ENCODE data around the gene RAB17. TPM values are rescaled to one million over a fixed set of nuclear protein-coding genes. Genes with fewer than 3 reads are reported as not detected.

Gene RAB17
- total RNA-seq, 2 donors from 2014 or later, result not detected

DNA sequence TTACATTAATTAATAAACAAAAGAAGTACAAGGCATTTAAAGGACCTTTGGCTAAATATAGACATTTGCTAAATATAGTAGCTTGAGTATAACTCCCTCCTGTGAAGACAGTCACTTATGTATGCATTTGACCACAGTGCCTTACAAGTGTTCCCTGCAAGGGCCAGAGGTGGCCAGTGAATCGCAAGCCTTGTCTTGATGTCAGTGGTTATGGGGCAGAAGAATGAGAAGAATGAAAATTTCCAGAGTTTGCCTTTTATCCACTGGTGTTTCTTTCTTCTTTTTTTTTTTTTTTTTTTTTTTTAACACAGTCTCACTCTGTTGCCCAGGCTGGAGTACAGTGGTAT lies 38.6 kb upstream of the RAB17 start:
- Mint-ChIP-seq H3K27ac (no peak overlapping the region), H3K36me3 (no peaks in the 10 kb centered on the region), H3K27me3 (peaks cover 28 to 35% of the 10 kb centered on the region in 2 donors), H3K4me3 (no peak overlapping the region), H3K9me3 (no peaks in the 10 kb centered on the region), H3K4me1 (ENCODE audit: low read depth in 2 of 2) (peaks cover 0 to 20% of the 10 kb centered on the region in 2 donors)
- DNase-seq (ENCODE audit: low spot score) (no peak), ATAC-seq (no peak)

- no peak for ATAC-seq
- no peaks in the 10 kb centered on the region for H3K36me3 Mint-ChIP-seq
These were observed 38.0 kb upstream of the RAB17 start for GRCh38 chr2:237628247-237629187.

DNA sequence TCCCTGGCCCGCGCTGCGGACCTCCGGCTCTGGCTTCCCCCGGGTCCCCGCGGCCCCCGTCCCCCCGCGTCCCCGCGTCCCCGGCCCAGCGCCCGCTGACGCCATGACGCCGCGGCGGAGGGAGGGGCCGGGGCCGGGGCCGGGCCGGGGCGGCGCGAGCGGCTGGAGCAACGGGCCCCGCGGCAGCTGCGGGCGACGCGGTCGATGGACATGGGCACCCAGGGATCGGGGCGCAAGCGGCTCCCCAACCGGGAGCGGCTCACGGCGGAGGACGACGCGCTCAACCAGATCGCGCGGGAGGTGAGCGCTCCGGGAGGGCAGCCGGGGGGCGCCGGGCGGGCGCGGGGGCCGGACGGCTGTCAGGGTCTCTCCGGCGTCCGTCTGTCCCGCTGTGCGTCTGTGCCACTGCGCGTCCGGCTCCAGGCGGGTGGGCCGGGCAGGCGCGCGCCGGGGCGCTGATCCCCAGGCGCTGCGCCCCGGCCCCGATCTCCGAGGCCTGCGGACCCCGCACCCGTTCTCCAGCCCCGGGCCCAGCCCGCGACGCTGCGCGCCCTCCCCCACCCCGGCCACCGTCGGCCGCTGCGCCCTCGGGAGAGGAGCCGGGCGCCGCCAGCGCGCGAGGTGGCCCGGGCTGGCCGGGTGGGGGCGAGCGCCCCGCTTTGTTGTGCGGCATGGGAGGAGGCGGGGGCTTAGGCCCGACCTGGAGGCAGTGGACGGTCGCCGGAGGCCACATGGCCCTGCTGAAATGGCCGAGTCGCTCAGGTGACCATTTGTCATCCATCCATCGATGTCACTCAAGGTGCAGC lies 37.1 kb upstream of the RAB17 start, which contains the start of gene LRRFIP1:
Gene LRRFIP1, plus strand, starts transcription at position 147 of the 806 bp plus-strand sequence. Its CDS starts 58 bp downstream, at position 205.
- peaks cover 28 to 38% of the 10 kb centered on the region in 2 donors for H3K27me3 Mint-ChIP-seq
- H3K9me3 Mint-ChIP-seq, result no peaks in the 10 kb centered on the region
- peaks cover 0 to 20% of the 10 kb centered on the region in 2 donors for H3K4me1 Mint-ChIP-seq (ENCODE audit: low read depth in 2 of 2)

More at GRCh38 chr2:237628247-237629187, 38.0 kb upstream of the RAB17 start:
- no peak for DNase-seq (ENCODE audit: low spot score)
- Mint-ChIP-seq H3K27ac (no peak overlapping the region), H3K4me3 (peak overlapping the region; percentile 66), H3K9me3 (no peaks in the 10 kb centered on the region), H3K4me1 (ENCODE audit: low read depth in 2 of 2) (peaks cover 0 to 20% of the 10 kb centered on the region in 2 donors), H3K27me3 (peaks cover 28 to 35% of the 10 kb centered on the region in 2 donors)

DNA sequence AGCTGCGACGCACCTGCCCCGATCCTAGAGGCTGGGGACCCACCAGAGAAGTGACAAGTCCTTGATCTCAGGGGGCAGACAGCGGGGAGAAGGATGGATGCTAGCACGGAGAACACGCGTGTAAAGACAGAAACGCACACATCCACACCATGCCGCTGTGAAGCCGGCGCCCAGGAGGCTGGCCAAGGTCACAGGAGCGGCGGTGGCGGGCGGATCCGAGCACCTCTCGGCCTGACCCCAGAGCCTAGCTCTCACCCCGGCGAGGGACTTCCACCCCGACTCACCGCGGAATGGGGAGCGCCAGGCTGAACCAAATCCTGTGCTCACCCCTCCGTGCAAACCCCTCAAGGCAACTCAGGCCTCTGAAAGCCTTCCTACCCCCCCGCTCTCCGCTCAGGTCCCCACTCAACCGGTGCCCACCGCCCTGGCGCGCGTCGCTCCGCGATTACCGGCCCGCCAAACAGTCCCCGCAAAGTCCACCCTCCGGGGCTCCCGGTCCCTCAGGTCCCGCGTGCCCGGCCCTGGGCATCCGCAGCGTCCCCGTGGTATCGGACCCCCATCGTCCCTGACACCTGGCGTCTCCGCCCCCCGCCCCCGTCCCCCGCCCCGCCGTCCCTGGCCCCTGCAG lies 36.4 kb upstream of the RAB17 start:
- H3K4me1 Mint-ChIP-seq (ENCODE audit: low read depth in 2 of 2), result peaks cover 0 to 20% of the 10 kb centered on the region in 2 donors
- H3K27ac Mint-ChIP-seq, result no peak overlapping the region
- no peaks in the 10 kb centered on the region for H3K36me3 Mint-ChIP-seq
- peak overlapping the region; percentile 56 for H3K4me3 Mint-ChIP-seq
- H3K9me3 Mint-ChIP-seq, result no peaks in the 10 kb centered on the region
- ATAC-seq (peak in 1 of 2 donors; percentile 19), DNase-seq (ENCODE audit: low spot score) (no peak)
- peaks cover 28 to 38% of the 10 kb centered on the region in 2 donors for H3K27me3 Mint-ChIP-seq

More for the DNA sequence above, 37.1 kb upstream of the RAB17 start, which contains the start of gene LRRFIP1:
- H3K36me3 Mint-ChIP-seq, result no peaks in the 10 kb centered on the region
- H3K4me3 Mint-ChIP-seq, result peak within 1 kb of the TSS; percentile 66
- ATAC-seq (peak; percentile 57 to 59), DNase-seq (ENCODE audit: low spot score) (no peak)
- no peak within 1 kb of the TSS for H3K27ac Mint-ChIP-seq

DNA sequence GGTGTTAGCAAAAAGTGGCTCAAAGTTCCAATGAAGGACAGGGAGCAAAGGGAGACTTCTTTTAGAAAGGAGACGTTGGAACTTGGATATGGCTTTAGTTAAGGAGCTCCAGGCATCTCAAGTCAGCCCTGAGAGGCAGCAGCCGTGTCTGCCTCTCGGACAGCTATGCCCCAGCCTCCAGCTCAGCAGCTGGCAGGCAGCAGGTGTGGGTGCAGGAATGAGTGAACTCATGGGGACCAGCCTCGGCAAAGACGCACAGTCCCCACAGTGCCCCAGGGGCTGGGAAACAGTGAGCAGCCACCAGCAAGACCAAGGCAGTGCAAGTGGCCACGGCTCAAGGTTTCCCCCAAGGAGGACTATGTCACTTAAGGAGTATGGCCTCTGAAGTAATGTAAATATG lies 35.2 kb upstream of the RAB17 start:
- no peak for DNase-seq (ENCODE audit: low spot score)
- H3K9me3 Mint-ChIP-seq, result no peaks in the 10 kb centered on the region
- H3K4me3 Mint-ChIP-seq, result peak overlapping the region; percentile 6
- peaks cover 0 to 15% of the 10 kb centered on the region in 2 donors for H3K4me1 Mint-ChIP-seq (ENCODE audit: low read depth in 2 of 2)
- ATAC-seq, result no peak
- H3K36me3 Mint-ChIP-seq, result no peaks in the 10 kb centered on the region
- H3K27me3 Mint-ChIP-seq, result peaks cover 28 to 32% of the 10 kb centered on the region in 2 donors
- H3K27ac Mint-ChIP-seq, result no peak overlapping the region

DNA sequence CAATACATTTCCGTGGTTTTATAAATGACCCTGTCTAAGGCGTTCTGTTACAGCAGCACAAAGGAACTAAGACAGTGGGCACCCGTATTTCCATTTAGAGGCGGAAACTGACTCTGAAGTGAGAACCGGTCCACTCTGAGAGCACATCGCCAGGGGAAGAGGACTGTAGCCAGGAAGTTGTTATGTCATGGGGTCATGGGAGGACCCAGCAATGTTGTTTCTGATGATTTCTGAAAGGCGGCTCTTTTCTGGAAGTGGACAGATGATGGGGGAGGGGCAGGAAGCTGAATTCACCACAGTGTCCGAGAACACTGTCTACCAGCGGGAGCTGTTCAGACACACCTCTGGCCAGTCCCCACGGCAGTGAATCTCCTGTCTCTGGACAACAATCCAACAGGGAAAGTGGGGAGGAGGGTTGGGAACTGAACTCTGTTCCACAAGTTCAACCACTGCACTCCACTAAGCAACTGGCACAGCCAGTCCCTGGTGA lies 34.7 kb upstream of the RAB17 start:
- Mint-ChIP-seq H3K27me3 (peaks cover 27 to 31% of the 10 kb centered on the region in 2 donors), H3K36me3 (no peaks in the 10 kb centered on the region), H3K4me1 (ENCODE audit: low read depth in 2 of 2) (peaks cover 0 to 13% of the 10 kb centered on the region in 2 donors), H3K4me3 (peak overlapping the region; percentile 6), H3K9me3 (no peaks in the 10 kb centered on the region), H3K27ac (no peak overlapping the region)
- ATAC-seq, result no peak
- DNase-seq (ENCODE audit: low spot score), result no peak

DNA sequence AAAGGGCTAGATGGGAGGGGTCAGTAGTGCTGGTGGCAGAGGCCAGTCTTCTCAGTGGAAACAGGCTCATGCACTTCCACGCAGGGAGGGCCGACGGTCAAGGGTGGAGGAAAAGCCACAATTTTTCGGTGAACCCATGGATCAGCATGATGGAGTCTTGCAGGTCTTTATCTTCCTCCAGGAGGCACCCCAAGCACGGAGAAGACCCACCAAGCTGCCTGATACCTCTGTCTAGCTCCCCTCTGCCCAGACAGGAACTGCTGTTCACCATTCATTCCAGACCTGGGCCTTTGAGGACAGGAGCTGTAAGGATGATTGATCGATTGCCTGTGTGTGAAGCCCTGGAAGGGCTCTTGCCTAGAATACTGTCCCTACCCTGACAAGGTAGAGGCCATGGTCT lies 34.0 kb upstream of the RAB17 start:
- H3K36me3 Mint-ChIP-seq, result no peaks in the 10 kb centered on the region
- no peak overlapping the region for H3K27ac Mint-ChIP-seq
- H3K4me1 Mint-ChIP-seq (ENCODE audit: low read depth in 2 of 2), result peaks cover 0 to 10% of the 10 kb centered on the region in 2 donors
- H3K9me3 Mint-ChIP-seq, result no peaks in the 10 kb centered on the region
- ATAC-seq, result no peak
- no peak for DNase-seq (ENCODE audit: low spot score)
- no peak overlapping the region for H3K4me3 Mint-ChIP-seq
- peaks cover 20 to 27% of the 10 kb centered on the region in 2 donors for H3K27me3 Mint-ChIP-seq

DNA sequence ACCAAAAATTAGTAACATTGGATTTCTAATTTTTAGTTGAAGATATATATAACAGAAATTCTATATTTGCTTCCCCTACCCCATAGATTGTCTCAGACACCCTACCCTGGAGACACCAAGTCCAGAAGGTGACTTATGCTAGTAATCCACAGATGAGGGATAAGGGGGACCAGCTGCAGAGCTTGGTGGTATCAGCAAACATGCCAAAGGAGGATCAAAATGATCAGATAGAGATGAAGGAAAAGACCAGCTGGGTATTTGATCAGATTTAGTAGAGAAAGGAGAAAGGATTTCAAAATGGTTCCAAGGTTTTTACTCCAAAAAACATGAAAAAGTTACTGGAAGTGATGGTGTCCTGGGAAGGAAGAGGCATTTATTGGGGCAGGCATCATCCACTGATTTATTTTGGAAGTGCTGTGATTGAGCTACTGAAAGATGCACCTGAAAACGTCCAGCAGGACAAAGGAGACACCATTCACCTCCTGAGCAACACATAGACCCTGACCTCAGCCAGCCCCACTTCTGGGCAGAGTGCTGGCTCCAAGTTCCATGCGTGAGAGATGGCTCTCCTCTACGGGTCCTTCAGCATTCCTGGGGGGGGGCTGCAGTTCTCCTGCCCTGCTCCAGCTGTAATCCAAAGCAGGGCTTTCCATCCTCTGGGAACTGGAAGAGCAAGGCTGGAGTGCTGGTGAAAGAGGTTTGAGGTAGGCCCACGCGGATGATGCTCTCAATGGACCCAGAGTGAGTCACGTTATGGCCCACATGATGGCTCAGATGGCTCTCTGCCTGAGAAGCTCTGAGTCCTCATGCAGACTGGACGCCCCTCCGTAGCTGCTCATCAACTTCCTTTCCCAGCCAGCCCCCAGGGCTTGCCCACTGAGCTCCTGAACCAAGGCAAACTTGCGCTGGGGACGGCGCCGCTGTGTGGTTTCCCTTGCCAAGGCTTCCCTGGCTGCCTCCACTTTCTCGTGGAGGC lies 33.2 kb upstream of the RAB17 start:
- Mint-ChIP-seq H3K27me3 (peaks cover 15 to 24% of the 10 kb centered on the region in 2 donors), H3K4me1 (ENCODE audit: low read depth in 2 of 2) (peaks cover 0 to 10% of the 10 kb centered on the region in 2 donors), H3K36me3 (no peaks in the 10 kb centered on the region), H3K9me3 (no peaks in the 10 kb centered on the region), H3K27ac (no peak overlapping the region), H3K4me3 (no peak overlapping the region)
- ATAC-seq (no peak), DNase-seq (ENCODE audit: low spot score) (no peak)

GRCh38 chr2:237618449-237618848 lies 27.9 kb upstream of the RAB17 start:
- Mint-ChIP-seq H3K36me3 (no peaks in the 10 kb centered on the region), H3K9me3 (no peaks in the 10 kb centered on the region), H3K27me3 (peaks cover 3 to 14% of the 10 kb centered on the region in 2 donors), H3K4me3 (no peak overlapping the region), H3K4me1 (ENCODE audit: low read depth in 2 of 2) (peaks cover 8 to 10% of the 10 kb centered on the region in 2 donors), H3K27ac (no peak overlapping the region)
- ATAC-seq, result no peak
- no peak for DNase-seq (ENCODE audit: low spot score)

DNA sequence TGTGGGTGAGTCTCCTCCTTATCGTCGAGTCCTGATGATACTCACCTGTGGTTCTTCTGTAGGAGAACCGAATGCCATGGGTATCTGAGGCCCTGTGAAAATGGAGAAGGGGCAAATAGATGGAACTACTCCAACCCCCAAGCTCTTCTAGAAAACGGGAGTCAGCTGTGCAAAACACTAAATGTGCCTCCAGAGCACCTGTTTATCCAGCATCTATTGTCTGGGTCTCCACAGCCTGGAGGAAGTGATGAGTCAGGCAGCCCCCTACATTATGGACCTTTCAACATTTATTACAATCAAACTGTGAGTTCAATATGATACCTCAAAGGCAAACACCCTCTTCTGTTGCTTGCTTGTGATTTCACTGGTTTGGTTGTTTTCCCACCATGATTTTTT lies 27.1 kb upstream of the RAB17 start:
- DNase-seq (ENCODE audit: low spot score) (no peak), ATAC-seq (no peak)
- H3K36me3 Mint-ChIP-seq, result no peaks in the 10 kb centered on the region
- H3K4me3 Mint-ChIP-seq, result no peak overlapping the region
- H3K27ac Mint-ChIP-seq, result no peak overlapping the region
- H3K4me1 Mint-ChIP-seq (ENCODE audit: low read depth in 2 of 2), result peaks cover 8 to 10% of the 10 kb centered on the region in 2 donors
- H3K9me3 Mint-ChIP-seq, result no peaks in the 10 kb centered on the region
- peaks cover 2 to 14% of the 10 kb centered on the region in 2 donors for H3K27me3 Mint-ChIP-seq

DNA sequence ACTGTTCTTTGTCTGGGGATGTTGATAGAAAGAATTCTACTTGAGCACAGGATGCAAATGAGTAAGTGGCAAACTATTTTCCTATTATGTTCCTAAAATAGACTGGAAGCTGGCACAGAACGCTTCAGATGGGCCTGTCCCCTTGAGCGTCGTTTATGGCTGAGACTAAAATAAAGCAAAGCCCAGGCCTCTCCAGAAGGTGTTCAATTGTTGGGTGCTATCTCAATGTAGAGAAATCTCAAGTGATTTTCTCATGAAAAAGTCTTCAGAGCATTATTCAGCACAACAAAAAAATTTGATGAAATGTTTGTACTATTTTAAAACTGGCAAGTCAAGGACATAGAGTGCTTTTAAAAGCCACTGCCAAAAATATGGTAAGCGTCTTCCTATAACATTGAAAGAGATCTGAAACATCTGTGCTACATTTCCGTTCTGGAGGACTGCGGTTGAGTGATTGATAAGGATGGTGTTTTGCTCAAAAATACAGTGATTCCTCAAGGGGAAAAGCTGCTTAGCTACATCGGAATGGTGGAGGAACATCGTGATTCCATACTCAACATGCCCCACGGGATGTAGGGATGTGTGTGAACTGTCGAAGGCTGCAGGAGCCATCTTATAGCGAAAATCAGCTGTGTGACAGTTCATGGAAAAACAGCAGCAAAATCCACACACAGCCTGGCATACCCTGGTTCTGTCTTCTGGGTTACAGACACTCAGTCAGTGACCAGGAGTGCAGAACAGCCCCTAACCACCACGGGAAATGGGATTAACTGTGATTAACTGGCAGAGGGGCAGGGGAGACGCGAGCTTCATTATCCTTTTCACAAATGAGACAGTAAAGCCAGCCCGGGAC lies 26.4 kb upstream of the RAB17 start:
- Mint-ChIP-seq H3K27ac (no peak overlapping the region), H3K4me3 (no peak overlapping the region), H3K36me3 (no peaks in the 10 kb centered on the region), H3K9me3 (no peaks in the 10 kb centered on the region), H3K4me1 (ENCODE audit: low read depth in 2 of 2) (peaks cover 8 to 10% of the 10 kb centered on the region in 2 donors), H3K27me3 (peaks cover 2 to 14% of the 10 kb centered on the region in 2 donors)
- no peak for ATAC-seq
- no peak for DNase-seq (ENCODE audit: low spot score)

DNA sequence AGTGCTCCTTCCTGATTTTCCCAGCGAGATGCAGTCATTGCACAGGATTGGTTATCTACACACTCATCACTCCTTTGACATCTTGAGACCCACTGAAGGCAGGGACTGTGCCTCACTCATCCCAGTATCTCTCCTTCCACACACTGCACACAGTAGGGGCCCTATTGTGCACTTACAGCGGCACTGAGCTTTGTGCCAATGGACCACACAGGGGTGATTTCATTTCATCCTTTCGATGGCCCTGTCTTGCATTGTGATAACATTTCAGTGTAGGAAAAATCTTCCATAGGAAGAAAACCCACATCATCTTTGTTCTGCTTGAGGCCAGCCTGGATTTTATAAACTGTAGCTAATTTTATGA lies 25.8 kb upstream of the RAB17 start:
- no peaks in the 10 kb centered on the region for H3K36me3 Mint-ChIP-seq
- no peak overlapping the region for H3K27ac Mint-ChIP-seq
- DNase-seq (ENCODE audit: low spot score) (no peak), ATAC-seq (no peak)
- H3K4me3 Mint-ChIP-seq, result no peak overlapping the region
- peaks cover 8 to 10% of the 10 kb centered on the region in 2 donors for H3K4me1 Mint-ChIP-seq (ENCODE audit: low read depth in 2 of 2)
- peaks cover 2 to 14% of the 10 kb centered on the region in 2 donors for H3K27me3 Mint-ChIP-seq
- no peaks in the 10 kb centered on the region for H3K9me3 Mint-ChIP-seq

Measured in natural killer cell treated with Interleukin-12 subunit alpha and Interleukin-12 subunit beta and Interleukin-15 and Interleukin-18, amount 100 ng/mL, for 72 hours (primary cell).